Measurements from ENCODE around the gene BGLAP.

DNA sequence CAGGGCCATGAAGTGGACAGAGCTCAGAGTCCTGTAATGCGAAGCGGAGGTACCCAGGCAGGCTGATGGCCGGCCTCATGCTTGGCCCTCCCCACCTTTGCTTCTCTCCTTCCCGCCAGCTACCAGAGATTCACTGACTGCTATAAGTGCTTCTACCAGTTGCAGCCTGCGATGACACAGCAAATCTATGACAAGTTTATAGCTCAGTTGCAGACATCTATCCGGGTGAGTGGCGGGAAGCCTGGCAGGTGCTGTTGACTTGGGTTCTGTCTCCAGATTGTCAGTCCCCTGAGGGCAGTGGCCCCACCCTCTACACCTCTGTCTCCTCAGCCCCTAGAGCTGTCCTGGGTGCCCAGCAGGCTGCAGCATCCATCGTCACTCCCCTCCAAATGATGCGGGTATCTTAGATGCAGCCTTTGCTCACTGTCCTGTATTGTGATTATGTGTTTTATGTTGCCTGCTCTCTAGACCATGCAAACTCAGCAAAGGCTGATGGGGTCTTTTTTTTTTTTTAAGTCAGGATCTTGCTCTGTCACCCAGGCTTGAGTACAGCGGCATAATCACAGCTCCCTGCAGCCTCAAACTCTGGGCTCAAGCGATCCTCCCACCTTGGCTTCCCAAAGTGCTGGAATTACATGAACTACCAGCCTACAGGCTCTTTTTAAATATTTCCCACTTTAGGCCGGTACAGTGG lies 9.6 kb upstream of the BGLAP start:
- no peak for TF ChIP-seq ZFP3 (CRISPR knock-in tag; IDR thresholded peaks at IDR 0.05)
- no peak for TF ChIP-seq PATZ1 (CRISPR knock-in tag; IDR thresholded peaks at IDR 0.05; ENCODE audit: borderline replicate concordance)
- TF ChIP-seq RARB (CRISPR knock-in tag; IDR thresholded peaks at IDR 0.05) = no peak
- no peak for TF ChIP-seq SNAI2 (CRISPR knock-in tag; IDR thresholded peaks at IDR 0.05)
- no peak for TF ChIP-seq TOX (CRISPR knock-in tag; IDR thresholded peaks at IDR 0.05; ENCODE audit: borderline replicate concordance)
- no peak for TF ChIP-seq ZFP30 (CRISPR knock-in tag; IDR thresholded peaks at IDR 0.05)

Measured in SK-N-SH treated with all-trans-retinoic acid at 6 μM for 48 hours (cell line).